Measurements from ENCODE around the gene AMH. TPM values are rescaled to one million over a fixed set of nuclear protein-coding genes. Genes with fewer than 3 reads are reported as not detected.
A peak's percentile ranks its signal among the peaks of the same experiment; 100 is the strongest.

The AMH gene
- total RNA-seq, 1 donor from 2014 or later, result 1.9 TPM

DNA sequence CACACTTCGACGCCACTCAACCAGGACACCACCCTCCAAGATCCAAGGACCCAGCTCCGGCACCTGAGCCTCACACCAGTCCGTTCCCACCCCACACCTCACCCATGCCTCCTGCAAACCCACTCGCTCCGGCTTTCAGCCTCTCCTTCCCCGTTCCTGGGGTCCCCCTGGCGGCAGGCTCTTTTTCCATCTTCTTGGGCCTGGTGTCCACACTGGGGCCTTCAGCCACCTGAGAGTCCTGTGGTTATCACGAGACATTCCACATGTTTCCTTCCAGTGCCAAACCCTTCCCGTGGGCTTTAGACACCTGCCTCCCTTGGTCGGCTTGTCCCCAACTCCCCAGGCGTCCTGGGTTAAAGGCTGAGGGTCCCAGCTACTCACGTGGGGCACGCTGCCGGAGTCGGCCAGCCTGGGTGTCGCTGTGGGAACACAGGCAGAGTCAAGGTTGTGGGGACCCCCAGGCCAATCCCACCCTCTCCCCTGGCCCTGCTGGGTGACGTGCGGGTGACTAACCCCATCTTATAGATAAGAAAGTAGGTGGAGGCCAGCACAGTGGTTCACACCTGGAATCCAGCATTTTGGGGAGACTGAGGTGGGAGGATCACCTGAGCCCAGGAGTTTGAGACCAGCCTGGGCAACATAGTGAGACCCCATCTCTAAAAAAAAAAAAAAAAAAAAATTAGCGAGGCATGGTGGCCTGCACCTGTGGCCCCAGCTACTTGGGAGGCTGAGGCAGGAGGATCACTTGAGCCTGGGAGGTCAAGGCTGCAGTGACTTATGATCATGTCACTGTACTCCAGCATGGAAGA lies 5.1 kb downstream of the AMH start:
- Histone ChIP-seq H3K36me3 (no peaks in the 10 kb centered on the region), H3K27ac (no peak overlapping the region), H3K4me1 (peaks cover 33% of the 10 kb centered on the region), H3K27me3 (ENCODE audit: low read depth) (peaks cover 52% of the 10 kb centered on the region), H3K4me3 (no peak overlapping the region), H3K9me3 (no peaks in the 10 kb centered on the region)
- ATAC-seq (peak in 1 of 2 donors; percentile 10), DNase-seq (no peak)
- intact Hi-C loops (cut with DNase I), result no loop called here
- TF ChIP-seq CTCF (IDR thresholded peaks at IDR 0.05), result peak; percentile 22

GRCh38 chr19:2255112-2255845 lies 6.2 kb downstream of the AMH start:
- no peak for TF ChIP-seq CTCF (IDR thresholded peaks at IDR 0.05)
- intact Hi-C loops (cut with DNase I), result no loop called here
- Histone ChIP-seq H3K9me3 (no peaks in the 10 kb centered on the region), H3K4me3 (no peak overlapping the region), H3K4me1 (peaks cover 30% of the 10 kb centered on the region), H3K36me3 (no peaks in the 10 kb centered on the region), H3K27ac (no peak overlapping the region), H3K27me3 (ENCODE audit: low read depth) (peaks cover 42% of the 10 kb centered on the region)
- no peak for ATAC-seq
- DNase-seq, result no peak

DNA sequence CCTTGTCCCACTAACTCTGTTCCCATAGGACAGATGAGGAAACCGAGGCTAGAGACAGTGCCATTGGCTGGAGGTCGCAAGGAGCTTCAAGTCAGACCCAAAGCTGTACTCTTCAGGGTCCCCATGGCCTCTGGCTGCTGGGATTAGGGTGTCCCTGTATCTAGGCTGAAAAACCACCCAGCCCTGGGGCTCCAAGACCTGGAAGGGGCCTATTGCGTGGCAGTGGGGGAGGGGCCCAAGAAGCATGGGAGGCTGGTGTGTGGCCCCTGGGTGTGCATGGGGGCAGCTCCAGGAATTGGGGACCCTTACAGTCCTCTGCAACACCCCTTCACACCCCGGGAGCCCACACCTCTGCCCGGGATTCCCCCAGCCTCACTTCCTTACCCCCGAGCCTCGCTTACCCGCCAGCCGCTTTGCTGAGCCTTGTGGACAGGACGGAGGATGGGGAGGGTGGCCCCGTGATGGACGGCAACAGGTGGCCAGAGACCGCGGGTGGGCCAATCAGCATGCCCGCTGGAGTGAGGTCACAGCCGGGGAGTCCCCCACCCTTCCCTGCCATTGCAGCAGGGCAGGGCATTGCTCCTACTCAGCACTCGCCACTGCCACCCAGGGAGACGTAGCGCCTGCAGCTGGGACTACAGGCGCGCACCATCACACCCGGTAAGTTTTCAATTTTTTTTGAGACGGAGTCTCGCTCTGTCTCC lies 7.0 kb downstream of the AMH start, which contains the start of gene JSRP1:
JSRP1 (minus strand) TSS at position 436 of the 704 bp plus-strand sequence. CDS start 1,103 bp downstream, outside the sequence.
- Histone ChIP-seq H3K9me3 (no peaks in the 10 kb centered on the region), H3K4me3 (no peak within 1 kb of the TSS), H3K4me1 (peaks cover 23% of the 10 kb centered on the region), H3K27ac (no peak within 1 kb of the TSS), H3K27me3 (ENCODE audit: low read depth) (peaks cover 33% of the 10 kb centered on the region), H3K36me3 (no peaks in the 10 kb centered on the region)
- no peak for TF ChIP-seq CTCF (IDR thresholded peaks at IDR 0.05)
- intact Hi-C loops (cut with DNase I), result no loop called here
- no peak for ATAC-seq
- DNase-seq, result no peak

DNA sequence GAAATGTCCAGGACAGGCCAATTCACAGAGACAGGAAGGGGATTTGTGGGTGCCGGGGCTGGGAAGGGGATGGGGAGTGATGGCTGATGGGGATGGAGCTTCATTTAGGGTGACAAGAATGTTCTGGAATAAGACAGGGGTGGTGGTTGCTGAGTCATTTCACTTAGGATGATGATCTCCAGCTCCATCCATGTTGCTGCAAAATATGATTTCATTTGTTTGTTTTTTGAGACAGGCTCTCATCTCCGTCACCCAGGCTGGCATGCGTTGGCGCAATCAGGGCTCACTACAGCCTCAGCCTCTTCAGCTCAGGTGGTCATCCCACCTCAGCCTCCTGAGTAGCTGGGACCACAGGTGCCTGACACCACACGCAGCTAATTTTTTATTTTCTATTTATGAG lies 10.2 kb downstream of the AMH start:
- TF ChIP-seq CTCF (IDR thresholded peaks at IDR 0.05), result no peak
- intact Hi-C loops (cut with DNase I), result no loop called here
- no peak overlapping the region for H3K27ac ChIP-seq
- no peaks in the 10 kb centered on the region for H3K9me3 ChIP-seq
- DNase-seq (no peak), ATAC-seq (no peak)
- peaks cover 2% of the 10 kb centered on the region for H3K27me3 ChIP-seq (ENCODE audit: low read depth)
- H3K4me3 ChIP-seq, result no peak overlapping the region
- no peaks in the 10 kb centered on the region for H3K4me1 ChIP-seq
- H3K36me3 ChIP-seq, result no peaks in the 10 kb centered on the region

DNA sequence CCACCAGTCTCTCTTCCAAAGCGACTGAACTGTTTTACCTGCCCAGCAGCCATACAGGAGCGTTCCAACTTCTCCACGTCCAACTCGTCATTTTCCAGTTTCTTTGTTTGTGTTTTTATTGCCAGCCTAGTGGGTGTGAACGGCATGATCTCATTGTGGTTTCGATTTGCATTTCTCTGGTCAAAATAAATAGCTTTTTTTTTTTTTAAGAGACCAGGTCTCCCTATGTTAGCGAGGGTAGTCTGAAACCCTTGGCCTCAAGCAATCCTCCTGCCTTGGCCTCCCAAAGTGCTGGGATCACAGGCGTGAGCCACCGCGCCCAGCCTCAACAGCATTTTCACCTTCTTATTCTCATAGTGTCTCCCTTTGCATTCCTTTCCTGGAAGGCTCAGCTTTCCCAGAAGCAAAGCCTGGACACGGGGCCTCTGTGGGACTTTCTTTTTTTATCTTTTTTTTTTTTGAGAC lies 11.2 kb downstream of the AMH start:
- peaks cover 9% of the 10 kb centered on the region for H3K4me1 ChIP-seq
- no peak overlapping the region for H3K4me3 ChIP-seq
- H3K36me3 ChIP-seq, result no peaks in the 10 kb centered on the region
- H3K27me3 ChIP-seq (ENCODE audit: low read depth), result no peaks in the 10 kb centered on the region
- no peaks in the 10 kb centered on the region for H3K9me3 ChIP-seq
- DNase-seq, result no peak
- no peak for ATAC-seq
- intact Hi-C loops (cut with DNase I), result no loop called here
- H3K27ac ChIP-seq, result no peak overlapping the region
- TF ChIP-seq CTCF (IDR thresholded peaks at IDR 0.05), result no peak
